Measurements from ENCODE around the gene COL28A1.

GRCh38 chr7:7384228-7384627 lies 151.4 kb downstream of the COL28A1 start:
- TF ChIP-seq CTCF (IDR thresholded peaks at IDR 0.05) (no peak), POLR2A (IDR thresholded peaks at IDR 0.05) (no peak), POLR2AphosphoS5 (IDR thresholded peaks at IDR 0.05) (no peak)
